ENCODE data around the gene WBP2. TPM values are rescaled to one million over a fixed set of nuclear protein-coding genes. Genes with fewer than 3 reads are reported as not detected.

WBP2 gene
- total and polyA plus RNA-seq, 10 of the 15 experiments (the other 5 are each of a cell fraction or from before 2014, with no cell fraction given) = 1.5 to 57.3 (median 27.5) TPM

GRCh38 chr17:75864448-75864871 lies 9.3 kb upstream of the WBP2 start (continued):
- TF ChIP-seq, protein P1, sequence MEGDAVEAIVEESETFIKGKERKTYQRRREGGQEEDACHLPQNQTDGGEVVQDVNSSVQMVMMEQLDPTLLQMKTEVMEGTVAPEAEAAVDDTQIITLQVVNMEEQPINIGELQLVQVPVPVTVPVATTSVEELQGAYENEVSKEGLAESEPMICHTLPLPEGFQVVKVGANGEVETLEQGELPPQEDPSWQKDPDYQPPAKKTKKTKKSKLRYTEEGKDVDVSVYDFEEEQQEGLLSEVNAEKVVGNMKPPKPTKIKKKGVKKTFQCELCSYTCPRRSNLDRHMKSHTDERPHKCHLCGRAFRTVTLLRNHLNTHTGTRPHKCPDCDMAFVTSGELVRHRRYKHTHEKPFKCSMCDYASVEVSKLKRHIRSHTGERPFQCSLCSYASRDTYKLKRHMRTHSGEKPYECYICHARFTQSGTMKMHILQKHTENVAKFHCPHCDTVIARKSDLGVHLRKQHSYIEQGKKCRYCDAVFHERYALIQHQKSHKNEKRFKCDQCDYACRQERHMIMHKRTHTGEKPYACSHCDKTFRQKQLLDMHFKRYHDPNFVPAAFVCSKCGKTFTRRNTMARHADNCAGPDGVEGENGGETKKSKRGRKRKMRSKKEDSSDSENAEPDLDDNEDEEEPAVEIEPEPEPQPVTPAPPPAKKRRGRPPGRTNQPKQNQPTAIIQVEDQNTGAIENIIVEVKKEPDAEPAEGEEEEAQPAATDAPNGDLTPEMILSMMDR (IDR thresholded peaks at IDR 0.05 in 2 of 3, conservative IDR thresholded peaks at IDR 0.05 in 1 of 3; ENCODE audit: control insufficient read depth in 2 of 3, extremely low read depth in 1 of 3, insufficient read depth in 1 of 3, low read depth in 3 of 3, low read length in 3 of 3) = no peak
- TF ChIP-seq, protein P2, sequence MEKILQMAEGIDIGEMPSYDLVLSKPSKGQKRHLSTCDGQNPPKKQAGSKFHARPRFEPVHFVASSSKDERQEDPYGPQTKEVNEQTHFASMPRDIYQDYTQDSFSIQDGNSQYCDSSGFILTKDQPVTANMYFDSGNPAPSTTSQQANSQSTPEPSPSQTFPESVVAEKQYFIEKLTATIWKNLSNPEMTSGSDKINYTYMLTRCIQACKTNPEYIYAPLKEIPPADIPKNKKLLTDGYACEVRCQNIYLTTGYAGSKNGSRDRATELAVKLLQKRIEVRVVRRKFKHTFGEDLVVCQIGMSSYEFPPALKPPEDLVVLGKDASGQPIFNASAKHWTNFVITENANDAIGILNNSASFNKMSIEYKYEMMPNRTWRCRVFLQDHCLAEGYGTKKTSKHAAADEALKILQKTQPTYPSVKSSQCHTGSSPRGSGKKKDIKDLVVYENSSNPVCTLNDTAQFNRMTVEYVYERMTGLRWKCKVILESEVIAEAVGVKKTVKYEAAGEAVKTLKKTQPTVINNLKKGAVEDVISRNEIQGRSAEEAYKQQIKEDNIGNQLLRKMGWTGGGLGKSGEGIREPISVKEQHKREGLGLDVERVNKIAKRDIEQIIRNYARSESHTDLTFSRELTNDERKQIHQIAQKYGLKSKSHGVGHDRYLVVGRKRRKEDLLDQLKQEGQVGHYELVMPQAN (conservative IDR thresholded peaks at IDR 0.05) = no peak
- TF ChIP-seq ETV6 (conservative IDR thresholded peaks at IDR 0.05 in 1 of 2, IDR thresholded peaks at IDR 0.05 in 1 of 2; ENCODE audit: borderline replicate concordance in 1 of 2, low read depth in 1 of 2) = peak in 1 of 2 experiments; percentile 66; a peak in 1 of 4 replicates
- no peak for TF ChIP-seq ASH2L (IDR thresholded peaks at IDR 0.05; ENCODE audit: borderline replicate concordance, low read depth)
- TF ChIP-seq STAT3 (IDR thresholded peaks at IDR 0.05; ENCODE audit: low read depth, low read length) = no peak
- TF ChIP-seq STAT1 (conservative IDR thresholded peaks at IDR 0.05) = no peak
- peak; percentile 69 for TF ChIP-seq IRF4 (IDR thresholded peaks at IDR 0.05; ENCODE audit: low read depth, low read length)
- TF ChIP-seq POLR2A (IDR thresholded peaks at IDR 0.05; ENCODE audit: low read depth, low read length) = no peak
- TF ChIP-seq ZNF687 (IDR thresholded peaks at IDR 0.05) = no peak
- TF ChIP-seq NRF1 (conservative IDR thresholded peaks at IDR 0.05; ENCODE audit: low read depth, low read length) = no peak
- no peak for TF ChIP-seq ATF3 (IDR thresholded peaks at IDR 0.05; ENCODE audit: borderline replicate concordance, extremely low read depth, low read depth, low read length)
- TF ChIP-seq FOS (IDR thresholded peaks at IDR 0.05; ENCODE audit: borderline replicate concordance, extremely low read depth, insufficient read length) = no peak
- TF ChIP-seq, protein P3, sequence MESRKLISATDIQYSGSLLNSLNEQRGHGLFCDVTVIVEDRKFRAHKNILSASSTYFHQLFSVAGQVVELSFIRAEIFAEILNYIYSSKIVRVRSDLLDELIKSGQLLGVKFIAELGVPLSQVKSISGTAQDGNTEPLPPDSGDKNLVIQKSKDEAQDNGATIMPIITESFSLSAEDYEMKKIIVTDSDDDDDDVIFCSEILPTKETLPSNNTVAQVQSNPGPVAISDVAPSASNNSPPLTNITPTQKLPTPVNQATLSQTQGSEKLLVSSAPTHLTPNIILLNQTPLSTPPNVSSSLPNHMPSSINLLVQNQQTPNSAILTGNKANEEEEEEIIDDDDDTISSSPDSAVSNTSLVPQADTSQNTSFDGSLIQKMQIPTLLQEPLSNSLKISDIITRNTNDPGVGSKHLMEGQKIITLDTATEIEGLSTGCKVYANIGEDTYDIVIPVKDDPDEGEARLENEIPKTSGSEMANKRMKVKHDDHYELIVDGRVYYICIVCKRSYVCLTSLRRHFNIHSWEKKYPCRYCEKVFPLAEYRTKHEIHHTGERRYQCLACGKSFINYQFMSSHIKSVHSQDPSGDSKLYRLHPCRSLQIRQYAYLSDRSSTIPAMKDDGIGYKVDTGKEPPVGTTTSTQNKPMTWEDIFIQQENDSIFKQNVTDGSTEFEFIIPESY (IDR thresholded peaks at IDR 0.05) = no peak
- TF ChIP-seq SP1 (IDR thresholded peaks at IDR 0.05; ENCODE audit: low read depth, low read length) = peak; percentile 25
- no peak for TF ChIP-seq SIN3A (IDR thresholded peaks at IDR 0.05; ENCODE audit: low read depth, low read length)

Measured in GM12878 (cell line).